A673 (cell line): Measurements from ENCODE around the gene PIGQ.

Experiments
- CTCF ChIP-seq: fragments of 300-800, 200-600 bp; sonication (generic); conservative IDR thresholded peaks from 2 replicates; pipeline ENCODE4 v1.5.1; 2017; ENCODE audit warnings: low read depth, mild to moderate bottlenecking, antibody characterized with exemption, low read length, moderate library complexity, mixed read lengths
- EZH2 ChIP-seq: fragments of 200-600 bp; sonication (generic); IDR thresholded peaks from 2 replicates; pipeline ENCODE4 v1.6.1; 2017; ENCODE audit warnings: borderline replicate concordance, low read depth, mild to moderate bottlenecking, mixed read lengths, antibody characterized with exemption, low read length; ENCODE audit not compliant: poor library complexity, severe bottlenecking

GRCh38 chr16:559411-560203 lies 10.2 kb upstream of the PIGQ start:
- TF ChIP-seq CTCF (no peak), EZH2 (peak; percentile 91)
